ENCODE measurements around the gene PCDHA7. TPM values are rescaled to one million over a fixed set of nuclear protein-coding genes. Genes with fewer than 3 reads are reported as not detected.

The PCDHA7 gene
- total and polyA plus RNA-seq, 2 of the 4 experiments (the other 2 are of a cell fraction), result 0.10 to 0.18 TPM

- H3K14ac ChIP-seq (replicated peaks; ENCODE audit: low read depth, low read length), result no peak overlapping the region
- no peak overlapping the region for H3K4me3 ChIP-seq (ENCODE audit: insufficient read depth, low read depth, low read length)
- H3K9me1 ChIP-seq (ENCODE audit: insufficient read depth, low read length), result no peaks in the 10 kb centered on the region
- no peaks in the 10 kb centered on the region for H3K36me3 ChIP-seq (ENCODE audit: control insufficient read depth, insufficient read depth, low read length)
- WGBS, 2 experiments (ENCODE audit: extremely low coverage in 2 of 2, insufficient read length in 1 of 2), result 50% methylated on average over 14 of the region's 37 CpGs; no CpG with 5 or more reads in 1 of the 2 experiments
- no peaks in the 10 kb centered on the region for H3K27me3 ChIP-seq (ENCODE audit: control insufficient read depth, insufficient read depth, low read length)
- H3K4me2 ChIP-seq (ENCODE audit: low read depth, low read length), result no peak overlapping the region
- CTCF ChIA-PET, result no interaction called here
- H4K8ac ChIP-seq (ENCODE audit: low read depth in 2 of 2, low read length in 2 of 2), result no peak overlapping the region
- in situ Hi-C loops (cut with MboI; ENCODE audit: low sequenced_read_pairs), result no loop called here
- H3K9me3 ChIP-seq (ENCODE audit: control insufficient read depth, insufficient read depth, low read length), result peaks cover 18% of the 10 kb centered on the region
- H3K9ac ChIP-seq (ENCODE audit: low read depth, low read length), result no peak overlapping the region
- dilution Hi-C loops (cut with HindIII; ENCODE audit: low sequenced_read_pairs, unreplicated experiment), result no loop called here
- H2BK15ac ChIP-seq (ENCODE audit: low read depth, low read length), result no peak overlapping the region
- ATAC-seq (ENCODE audit: low read depth), result no peak
- no peak overlapping the region for H3K4ac ChIP-seq (ENCODE audit: low read depth, low read length)
- no peak overlapping the region for H3K56ac ChIP-seq (ENCODE audit: extremely low read depth, insufficient read depth, low read length)
- no peak overlapping the region for H3K23ac ChIP-seq (ENCODE audit: low read depth, low read length)
- no peak overlapping the region for H4K91ac ChIP-seq (ENCODE audit: insufficient read depth, low read depth, low read length)
- no peaks in the 10 kb centered on the region for H3K4me1 ChIP-seq (ENCODE audit: control insufficient read depth, insufficient read depth, low read length)
- no TSS peak for BruUV-seq (replicated peaks)
- H2BK5ac ChIP-seq (ENCODE audit: low read depth, low read length, poor library complexity, severe bottlenecking), result no peak overlapping the region
- POLR2A ChIA-PET (ENCODE audit: unreplicated experiment), result no interaction called here
- H2AK5ac ChIP-seq (ENCODE audit: low read depth, low read length), result no peak overlapping the region
- no peak for TF ChIP-seq CTCF (conservative IDR thresholded peaks at IDR 0.05; ENCODE audit: low read depth, low read length)
- no peak for TF ChIP-seq MAFK (IDR thresholded peaks at IDR 0.05; ENCODE audit: low read depth, low read length)
- TF ChIP-seq CHD1 (IDR thresholded peaks at IDR 0.05; ENCODE audit: low read depth, low read length), result no peak
- H2BK20ac ChIP-seq (ENCODE audit: low read depth, low read length), result no peak overlapping the region
- H2AK9ac ChIP-seq (replicated peaks; ENCODE audit: low read depth, low read length, poor library complexity), result no peak overlapping the region
- no peak overlapping the region for H3K18ac ChIP-seq (ENCODE audit: low read depth, low read length)
- H2AFZ ChIP-seq (replicated peaks; ENCODE audit: low read length, poor library complexity), result no peak overlapping the region
- no peak overlapping the region for H3K27ac ChIP-seq (ENCODE audit: insufficient read depth, low read length)
- H2BK120ac ChIP-seq (ENCODE audit: low read depth, low read length), result no peak overlapping the region
- H4K20me1 ChIP-seq (ENCODE audit: insufficient read depth, low read length), result no peaks in the 10 kb centered on the region
- intact Hi-C loops (cut with micrococcal nuclease), result no loop called here
- no peak overlapping the region for H4K5ac ChIP-seq (ENCODE audit: low read depth, low read length)
- DNase-seq, result no peak
- no peaks in the 10 kb centered on the region for H3K79me1 ChIP-seq (ENCODE audit: low read depth in 1 of 2, low read length in 2 of 2)
Observed at GRCh38 chr5:140877262-140877581, 43.2 kb downstream of the PCDHA7 start.

Data from IMR-90 (cell line).